ENCODE measurements around the gene SRR.

SRR gene

GRCh38 chr17:2372180-2372579 lies 68.4 kb downstream of the SRR start:
- no peak for DNase-seq (ENCODE audit: low spot score)

- no peak for DNase-seq (ENCODE audit: low spot score)
These were observed 68.9 kb downstream of the SRR start for GRCh38 chr17:2372681-2373080.

GRCh38 chr17:2373179-2373578 lies 69.4 kb downstream of the SRR start:
- DNase-seq (ENCODE audit: low spot score): no peak
